ENCODE measurements around the gene LGALS1. TPM values are rescaled to one million over a fixed set of nuclear protein-coding genes. Genes with fewer than 3 reads are reported as not detected.
A peak's percentile ranks its signal among the peaks of the same experiment; 100 is the strongest.

The LGALS1 gene
- total and polyA plus RNA-seq, 4 donors: 347 to 1,622 (median 947) TPM

- WGBS, 2 donors: 75 to 77% methylated on average over 14 of the region's 14 CpGs
- DNase-seq (no peak), ATAC-seq (ENCODE audit: insufficient read depth, low FRiP score) (no peak)
- Histone ChIP-seq H3K36me3 (ENCODE audit: control insufficient read depth in 4 of 4, insufficient read depth in 4 of 4, low read length in 4 of 4) (peaks cover 0 to 38% (median 16%) of the 10 kb centered on the region in 4 donors), H3K4me1 (ENCODE audit: control insufficient read depth in 5 of 5, insufficient read depth in 5 of 5, low read length in 5 of 5) (peaks cover 7 to 55% (median 29%) of the 10 kb centered on the region in 5 donors), H3K27me3 (ENCODE audit: control insufficient read depth in 3 of 3, insufficient read depth in 3 of 3, low read length in 2 of 3) (no peaks in the 10 kb centered on the region), H3K9me3 (ENCODE audit: control insufficient read depth in 4 of 4, insufficient read depth in 3 of 4, low read length in 3 of 4) (no peaks in the 10 kb centered on the region), H3K27ac (ENCODE audit: low read depth in 1 of 2, low read length in 1 of 2) (peak overlapping the region; percentile 55 to 63), H3K9ac (ENCODE audit: insufficient read depth in 1 of 2, low read length in 2 of 2) (no peak overlapping the region), H3K4me3 (no peak overlapping the region)
- no peak for TF ChIP-seq CTCF (IDR thresholded peaks at IDR 0.05; ENCODE audit: control extremely low read depth, extremely low read depth)
Observed at GRCh38 chr22:37632174-37633088, 43.0 kb upstream of the LGALS1 start.

- H3K36me3 ChIP-seq (ENCODE audit: control insufficient read depth in 4 of 4, insufficient read depth in 4 of 4, low read length in 4 of 4): peaks cover 0 to 35% (median 16%) of the 10 kb centered on the region in 4 donors
- ATAC-seq (ENCODE audit: insufficient read depth, low FRiP score) (no peak), DNase-seq (no peak)
- no peak overlapping the region for H3K4me3 ChIP-seq
- peak overlapping the region; percentile 55 to 63 for H3K27ac ChIP-seq (ENCODE audit: low read depth in 1 of 2, low read length in 1 of 2)
- peak overlapping the region in 1 of 2 donors; percentile 40 for H3K9ac ChIP-seq (ENCODE audit: insufficient read depth in 1 of 2, low read length in 2 of 2)
- peaks cover 7 to 62% (median 29%) of the 10 kb centered on the region in 5 donors for H3K4me1 ChIP-seq (ENCODE audit: control insufficient read depth in 5 of 5, insufficient read depth in 5 of 5, low read length in 5 of 5)
- H3K9me3 ChIP-seq (ENCODE audit: control insufficient read depth in 4 of 4, insufficient read depth in 3 of 4, low read length in 3 of 4): no peaks in the 10 kb centered on the region
- no peaks in the 10 kb centered on the region for H3K27me3 ChIP-seq (ENCODE audit: control insufficient read depth in 3 of 3, insufficient read depth in 3 of 3, low read length in 2 of 3)
- WGBS, 2 donors: 18 to 40% methylated on average over 11 of the region's 11 CpGs
- no peak for TF ChIP-seq CTCF (IDR thresholded peaks at IDR 0.05; ENCODE audit: control extremely low read depth, extremely low read depth)
Observed at GRCh38 chr22:37633089-37633624, 42.3 kb upstream of the LGALS1 start.

GRCh38 chr22:37633625-37634416 lies 41.6 kb upstream of the LGALS1 start:
- Histone ChIP-seq H3K27ac (ENCODE audit: low read depth in 1 of 2, low read length in 1 of 2) (peak overlapping the region; percentile 55 to 63), H3K27me3 (ENCODE audit: control insufficient read depth in 3 of 3, insufficient read depth in 3 of 3, low read length in 2 of 3) (no peaks in the 10 kb centered on the region), H3K4me3 (no peak overlapping the region), H3K9ac (ENCODE audit: insufficient read depth in 1 of 2, low read length in 2 of 2) (peak overlapping the region; percentile 38 to 40), H3K4me1 (ENCODE audit: control insufficient read depth in 5 of 5, insufficient read depth in 5 of 5, low read length in 5 of 5) (peaks cover 7 to 68% (median 36%) of the 10 kb centered on the region in 5 donors), H3K36me3 (ENCODE audit: control insufficient read depth in 4 of 4, insufficient read depth in 4 of 4, low read length in 4 of 4) (peaks cover 0 to 33% (median 14%) of the 10 kb centered on the region in 4 donors), H3K9me3 (ENCODE audit: control insufficient read depth in 4 of 4, insufficient read depth in 3 of 4, low read length in 3 of 4) (no peaks in the 10 kb centered on the region)
- TF ChIP-seq CTCF (IDR thresholded peaks at IDR 0.05; ENCODE audit: control extremely low read depth, extremely low read depth): no peak
- DNase-seq (peak; percentile 99), ATAC-seq (ENCODE audit: insufficient read depth, low FRiP score) (peak; percentile 83)
- WGBS, 2 donors: 6 to 9% methylated on average over 23 to 24 of the region's 24 CpGs

Data from lung (tissue), 12 donors.